ENCODE data around the gene MEGF6. TPM values are rescaled to one million over a fixed set of nuclear protein-coding genes. Genes with fewer than 3 reads are reported as not detected.
A peak's percentile ranks its signal among the peaks of the same experiment; 100 is the strongest.

Gene MEGF6
- total and polyA plus RNA-seq, 4 donors, result 17.7 to 54.2 (median 48.2) TPM

DNA sequence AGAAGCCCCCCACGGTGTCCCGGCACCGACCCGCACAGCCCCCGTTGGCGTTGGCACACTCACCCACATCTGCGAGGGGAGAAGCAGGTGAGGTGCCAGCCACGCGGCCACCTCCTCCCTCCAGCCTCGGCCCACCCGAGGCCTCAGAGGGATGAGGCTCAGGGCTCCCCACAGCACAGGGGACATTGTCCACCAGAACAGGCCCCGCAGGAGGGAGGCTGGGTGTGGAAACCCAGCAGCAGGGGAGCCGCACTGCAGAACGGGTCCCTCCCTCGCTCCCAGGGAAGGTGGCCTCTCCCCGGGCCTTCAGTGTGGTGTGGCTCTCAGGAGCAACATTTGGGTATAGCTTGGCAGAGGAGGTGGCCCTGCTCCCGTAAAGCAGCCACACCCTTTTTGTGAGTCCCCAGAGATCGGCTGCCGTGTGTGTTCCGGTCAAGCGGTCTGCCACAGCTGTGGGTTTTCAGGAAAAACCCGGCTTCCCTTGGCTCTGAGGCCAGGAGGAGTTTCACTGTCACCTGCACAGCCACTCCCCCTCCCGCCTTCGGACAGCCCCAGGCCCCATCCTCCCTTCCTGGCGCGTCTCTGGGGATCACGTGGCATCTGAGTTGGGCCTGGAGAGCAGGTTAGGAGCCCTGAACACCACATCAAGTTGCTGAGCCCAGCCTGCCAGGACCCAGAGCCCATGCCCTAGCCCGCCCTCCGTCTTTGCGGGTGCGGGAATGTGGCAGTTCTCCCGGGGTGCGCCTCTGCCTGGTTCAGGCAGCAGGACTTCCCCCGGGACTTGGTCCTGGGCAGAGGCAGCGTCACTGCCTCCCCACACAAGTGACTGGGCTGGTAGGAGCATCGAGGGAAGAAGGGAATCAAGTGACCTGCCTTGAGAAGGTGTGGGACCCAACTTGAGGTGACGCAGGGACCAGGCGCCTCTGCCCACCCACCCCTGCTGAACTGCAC, 64.0 kb downstream of the MEGF6 start:
- Histone ChIP-seq H3K4me1 (ENCODE audit: control insufficient read depth in 5 of 5, insufficient read depth in 5 of 5, low read length in 5 of 5) (peaks cover 0 to 33% (median 10%) of the 10 kb centered on the region in 5 donors), H3K36me3 (ENCODE audit: control insufficient read depth in 4 of 4, insufficient read depth in 4 of 4, low read length in 4 of 4) (peaks cover 0 to 2% (median 1%) of the 10 kb centered on the region in 4 donors), H3K9ac (ENCODE audit: insufficient read depth in 1 of 2, low read length in 2 of 2) (no peak overlapping the region), H3K9me3 (ENCODE audit: control insufficient read depth in 4 of 4, insufficient read depth in 3 of 4, low read length in 3 of 4) (no peaks in the 10 kb centered on the region), H3K4me3 (no peak overlapping the region), H3K27me3 (ENCODE audit: control insufficient read depth in 3 of 3, insufficient read depth in 3 of 3, low read length in 2 of 3) (no peaks in the 10 kb centered on the region), H3K27ac (ENCODE audit: low read depth in 1 of 2, low read length in 1 of 2) (no peak overlapping the region)
- DNase-seq (peak in 1 of 3 donors; percentile 20), ATAC-seq (ENCODE audit: insufficient read depth, low FRiP score) (no peak)
- WGBS, 2 donors, result 83 to 91% methylated on average over 35 to 38 of the region's 38 CpGs
- TF ChIP-seq, protein P1, sequence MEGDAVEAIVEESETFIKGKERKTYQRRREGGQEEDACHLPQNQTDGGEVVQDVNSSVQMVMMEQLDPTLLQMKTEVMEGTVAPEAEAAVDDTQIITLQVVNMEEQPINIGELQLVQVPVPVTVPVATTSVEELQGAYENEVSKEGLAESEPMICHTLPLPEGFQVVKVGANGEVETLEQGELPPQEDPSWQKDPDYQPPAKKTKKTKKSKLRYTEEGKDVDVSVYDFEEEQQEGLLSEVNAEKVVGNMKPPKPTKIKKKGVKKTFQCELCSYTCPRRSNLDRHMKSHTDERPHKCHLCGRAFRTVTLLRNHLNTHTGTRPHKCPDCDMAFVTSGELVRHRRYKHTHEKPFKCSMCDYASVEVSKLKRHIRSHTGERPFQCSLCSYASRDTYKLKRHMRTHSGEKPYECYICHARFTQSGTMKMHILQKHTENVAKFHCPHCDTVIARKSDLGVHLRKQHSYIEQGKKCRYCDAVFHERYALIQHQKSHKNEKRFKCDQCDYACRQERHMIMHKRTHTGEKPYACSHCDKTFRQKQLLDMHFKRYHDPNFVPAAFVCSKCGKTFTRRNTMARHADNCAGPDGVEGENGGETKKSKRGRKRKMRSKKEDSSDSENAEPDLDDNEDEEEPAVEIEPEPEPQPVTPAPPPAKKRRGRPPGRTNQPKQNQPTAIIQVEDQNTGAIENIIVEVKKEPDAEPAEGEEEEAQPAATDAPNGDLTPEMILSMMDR (IDR thresholded peaks at IDR 0.05; ENCODE audit: control extremely low read depth, extremely low read depth), result no peak

DNA sequence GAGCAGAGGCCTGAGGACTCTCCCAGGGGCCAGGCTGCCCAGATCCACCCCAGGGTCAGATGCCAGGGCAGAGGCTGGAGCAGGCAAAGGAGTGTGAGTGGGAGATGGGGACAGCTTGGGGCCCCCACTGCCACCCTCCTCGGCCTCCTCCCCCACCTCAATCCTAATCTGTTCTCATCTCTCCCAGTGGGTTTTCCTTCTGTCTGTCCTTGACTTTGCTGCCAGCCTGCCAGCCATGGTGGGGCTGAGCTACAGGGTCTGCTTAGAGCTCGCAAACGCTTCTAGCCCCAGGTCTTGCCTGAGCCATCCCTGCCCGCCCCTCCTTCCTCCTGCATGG, 65.3 kb downstream of the MEGF6 start:
- no peak overlapping the region for H3K9ac ChIP-seq (ENCODE audit: insufficient read depth in 1 of 2, low read length in 2 of 2)
- H3K4me1 ChIP-seq (ENCODE audit: control insufficient read depth in 5 of 5, insufficient read depth in 5 of 5, low read length in 5 of 5), result peaks cover 0 to 38% (median 12%) of the 10 kb centered on the region in 5 donors
- peaks cover 0 to 2% (median 1%) of the 10 kb centered on the region in 4 donors for H3K36me3 ChIP-seq (ENCODE audit: control insufficient read depth in 4 of 4, insufficient read depth in 4 of 4, low read length in 4 of 4)
- H3K27ac ChIP-seq (ENCODE audit: low read depth in 1 of 2, low read length in 1 of 2), result no peak overlapping the region
- no peak overlapping the region for H3K4me3 ChIP-seq
- 82 to 87% methylated on average over 4 of the region's 4 CpGs for WGBS, 2 donors
- ATAC-seq (ENCODE audit: insufficient read depth, low FRiP score) (no peak), DNase-seq (no peak)
- no peaks in the 10 kb centered on the region for H3K9me3 ChIP-seq (ENCODE audit: control insufficient read depth in 4 of 4, insufficient read depth in 3 of 4, low read length in 3 of 4)
- no peaks in the 10 kb centered on the region for H3K27me3 ChIP-seq (ENCODE audit: control insufficient read depth in 3 of 3, insufficient read depth in 3 of 3, low read length in 2 of 3)
- TF ChIP-seq, protein P1 (IDR thresholded peaks at IDR 0.05; ENCODE audit: control extremely low read depth, extremely low read depth), result no peak

DNA sequence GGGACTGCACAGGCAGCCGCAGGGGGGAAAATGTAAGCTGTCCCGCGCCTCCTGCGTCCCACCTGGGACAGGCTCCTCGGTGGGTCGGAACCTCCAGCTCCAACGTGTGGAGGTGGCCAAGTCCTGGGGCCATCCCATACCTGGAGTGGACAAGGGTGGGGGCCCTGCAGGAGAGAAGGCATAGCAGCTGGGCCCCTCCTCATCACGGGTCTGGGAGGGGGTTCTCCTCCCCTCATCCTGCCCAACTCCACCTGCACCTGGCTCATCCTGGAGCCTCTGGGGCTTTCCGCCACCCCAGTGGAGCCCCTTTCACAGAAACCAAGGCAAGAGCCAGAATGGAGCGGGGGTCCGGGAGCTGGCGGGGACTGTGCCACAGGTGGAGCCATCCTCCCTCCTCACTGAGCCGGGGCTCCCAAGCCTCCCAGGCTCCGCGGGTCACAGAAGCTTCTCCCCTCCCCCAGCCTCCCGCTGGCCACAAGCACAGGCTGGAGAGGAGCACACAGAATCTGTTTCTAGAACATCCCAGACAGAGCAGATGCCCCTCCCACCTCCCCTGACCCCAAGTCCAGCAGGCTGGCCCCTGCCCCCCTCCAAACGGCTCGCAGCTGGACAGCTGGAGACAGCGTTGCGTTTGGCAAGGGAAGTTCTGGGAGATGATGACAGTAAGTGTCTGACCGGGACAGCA, 65.8 kb downstream of the MEGF6 start:
- H3K4me3 ChIP-seq, result no peak overlapping the region
- peaks cover 0 to 2% (median 1%) of the 10 kb centered on the region in 4 donors for H3K36me3 ChIP-seq (ENCODE audit: control insufficient read depth in 4 of 4, insufficient read depth in 4 of 4, low read length in 4 of 4)
- DNase-seq (peak; percentile 60 to 77 (median 71)), ATAC-seq (ENCODE audit: insufficient read depth, low FRiP score) (no peak)
- 85% methylated on average over 20 to 21 of the region's 21 CpGs for WGBS, 2 donors
- no peaks in the 10 kb centered on the region for H3K27me3 ChIP-seq (ENCODE audit: control insufficient read depth in 3 of 3, insufficient read depth in 3 of 3, low read length in 2 of 3)
- TF ChIP-seq, protein P1 (IDR thresholded peaks at IDR 0.05; ENCODE audit: control extremely low read depth, extremely low read depth), result no peak
- no peak overlapping the region for H3K27ac ChIP-seq (ENCODE audit: low read depth in 1 of 2, low read length in 1 of 2)
- H3K4me1 ChIP-seq (ENCODE audit: control insufficient read depth in 5 of 5, insufficient read depth in 5 of 5, low read length in 5 of 5), result peaks cover 0 to 38% (median 12%) of the 10 kb centered on the region in 5 donors
- no peaks in the 10 kb centered on the region for H3K9me3 ChIP-seq (ENCODE audit: control insufficient read depth in 4 of 4, insufficient read depth in 3 of 4, low read length in 3 of 4)
- H3K9ac ChIP-seq (ENCODE audit: insufficient read depth in 1 of 2, low read length in 2 of 2), result no peak overlapping the region
